Epidermal melanocyte (primary cell): ENCODE measurements around the gene CCPG1.
A peak's percentile ranks its signal among the peaks of the same experiment; 100 is the strongest.
"Not testable (repeated sequence)": the region's sequence is repeated elsewhere in the genome, so short reads cannot be mapped to it uniquely, and the experiment has no call there.

Source experiments
- DNase-seq: peaks from one replicate; pipeline ENCODE4 v3.0.0; 2011; ENCODE audit warnings: low spot score; ENCODE audit not compliant: insufficient read length

CCPG1 gene

GRCh38 chr15:55408012-55408928 is at the start of gene CCPG1, which contains the start of gene PIERCE2:
Gene CCPG1, minus strand, starts transcription at chr15:55408359. Its CDS starts 18,935 bp downstream, at chr15:55389424.
Gene PIERCE2, plus strand, starts transcription at chr15:55408495. Its CDS starts 274 bp downstream, at chr15:55408769.
- DNase-seq, result peak; percentile 79

- DNase-seq, result no peak
These were observed 49.4 kb upstream of the CCPG1 start for GRCh38 chr15:55457401-55458022.

- not testable (repeated sequence) for DNase-seq
These were observed 38.9 kb upstream of the CCPG1 start for GRCh38 chr15:55447030-55447394.

GRCh38 chr15:55446379-55447029 is 38.3 kb upstream of the CCPG1 start:
- DNase-seq, result not testable (repeated sequence)

- DNase-seq, result not testable (repeated sequence)
These were observed 37.8 kb upstream of the CCPG1 start for GRCh38 chr15:55445936-55446335.

- DNase-seq, result not testable (repeated sequence)
These were observed 35.0 kb upstream of the CCPG1 start for GRCh38 chr15:55443141-55443540.

GRCh38 chr15:55434989-55435825 is 27.0 kb upstream of the CCPG1 start:
- DNase-seq, result peak; percentile 45

GRCh38 chr15:55422089-55422488 is 13.9 kb upstream of the CCPG1 start:
- DNase-seq, result no peak

- no peak for DNase-seq
These were observed 12.2 kb upstream of the CCPG1 start for GRCh38 chr15:55420171-55420866.

GRCh38 chr15:55417678-55418077 is 9.5 kb upstream of the CCPG1 start:
- not testable (repeated sequence) for DNase-seq

GRCh38 chr15:55408976-55409375 is 817 bp upstream of the CCPG1 start:
- DNase-seq, result not testable (repeated sequence)

- no peak for DNase-seq
These were observed 604 bp downstream of the CCPG1 start for GRCh38 chr15:55407498-55408011.

GRCh38 chr15:55403531-55403930 is 4.6 kb downstream of the CCPG1 start:
- DNase-seq, result no peak

- DNase-seq, result no peak
These were observed 5.5 kb downstream of the CCPG1 start for GRCh38 chr15:55402707-55403106.

GRCh38 chr15:55401786-55402246 is 6.3 kb downstream of the CCPG1 start:
- DNase-seq, result no peak

- not testable (repeated sequence) for DNase-seq
These were observed 8.1 kb downstream of the CCPG1 start for GRCh38 chr15:55400050-55400449.

- no peak for DNase-seq
These were observed 9.9 kb downstream of the CCPG1 start for GRCh38 chr15:55398243-55398642.

GRCh38 chr15:55394694-55395093 is 13.5 kb downstream of the CCPG1 start:
- DNase-seq, result no peak

- DNase-seq, result no peak
These were observed 18.9 kb downstream of the CCPG1 start for GRCh38 chr15:55389264-55389607.

GRCh38 chr15:55387027-55387426 is 21.1 kb downstream of the CCPG1 start:
- DNase-seq, result no peak
